T1000 (cell line): Measurements from ENCODE around the gene IQGAP2.

Experiments
- DNase-seq: peaks from one replicate; lab custom pipeline; 2025; ENCODE audit warnings: mixed read lengths; lab: John Stamatoyannopoulos, UW

Gene IQGAP2

GRCh38 chr5:76446776-76447175 lies 43.7 kb downstream of the IQGAP2 start:
- DNase-seq, result no peak

DNA sequence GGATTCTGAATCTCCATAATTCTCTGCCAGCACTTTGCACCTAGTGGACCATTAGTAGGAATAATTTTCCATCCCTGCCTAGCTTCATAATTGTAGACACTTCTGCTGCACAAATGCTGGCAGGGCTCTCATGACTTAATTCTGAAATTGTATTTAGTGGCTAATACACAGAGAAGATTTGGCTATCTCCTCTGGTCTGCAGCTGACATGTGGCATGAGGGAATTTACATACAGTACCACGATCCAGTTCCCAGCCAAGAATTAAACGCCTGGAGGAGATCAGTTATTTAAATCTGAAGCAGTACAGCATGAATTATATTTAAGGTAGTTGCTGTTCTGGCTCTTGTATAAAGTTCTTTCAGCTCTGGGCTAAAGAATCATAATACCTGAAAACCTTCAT lies 46.5 kb downstream of the IQGAP2 start:
- no peak for DNase-seq

DNA sequence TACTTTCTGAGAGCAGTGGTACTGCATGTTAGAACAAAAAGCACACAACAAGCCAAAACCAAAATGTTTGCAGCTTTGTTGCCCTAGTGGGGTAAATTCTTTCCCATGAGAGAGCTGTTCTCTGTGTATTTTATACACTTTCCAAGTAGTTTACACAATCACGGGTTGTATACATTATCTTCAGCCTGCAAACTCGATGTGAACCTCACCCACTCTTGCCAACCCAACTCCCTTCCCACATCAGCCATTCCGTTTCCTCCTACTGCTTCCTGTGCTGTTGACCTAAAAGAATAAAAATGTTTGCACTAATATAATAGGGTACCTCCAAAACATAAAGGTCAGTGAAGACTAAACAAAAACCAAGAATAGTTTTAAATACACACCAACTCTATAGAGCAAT lies 47.0 kb downstream of the IQGAP2 start:
- DNase-seq, result no peak

- DNase-seq, result no peak
Observed at GRCh38 chr5:76451031-76451701, 48.1 kb downstream of the IQGAP2 start.

GRCh38 chr5:76455531-76456133 lies 52.5 kb downstream of the IQGAP2 start:
- no peak for DNase-seq

DNA sequence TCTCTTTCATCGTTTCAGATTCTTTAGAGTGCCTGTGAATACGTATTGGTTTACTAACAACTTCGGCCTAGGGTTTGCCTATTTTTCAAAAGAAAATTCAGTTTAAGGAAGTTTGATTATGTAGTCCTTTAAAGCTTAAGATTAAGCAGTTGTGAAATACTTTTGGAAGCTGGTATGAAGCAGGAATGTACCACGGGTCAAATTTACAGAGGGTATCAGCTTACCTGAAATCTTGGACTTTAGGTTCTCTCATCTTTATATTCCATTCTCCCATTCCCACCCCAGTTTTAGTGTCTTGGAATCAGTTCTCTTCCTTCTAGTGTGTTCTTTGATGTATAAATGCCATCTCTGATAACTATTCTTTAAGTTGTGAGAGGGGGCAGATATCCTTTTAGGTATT lies 53.2 kb downstream of the IQGAP2 start:
- DNase-seq, result no peak

DNA sequence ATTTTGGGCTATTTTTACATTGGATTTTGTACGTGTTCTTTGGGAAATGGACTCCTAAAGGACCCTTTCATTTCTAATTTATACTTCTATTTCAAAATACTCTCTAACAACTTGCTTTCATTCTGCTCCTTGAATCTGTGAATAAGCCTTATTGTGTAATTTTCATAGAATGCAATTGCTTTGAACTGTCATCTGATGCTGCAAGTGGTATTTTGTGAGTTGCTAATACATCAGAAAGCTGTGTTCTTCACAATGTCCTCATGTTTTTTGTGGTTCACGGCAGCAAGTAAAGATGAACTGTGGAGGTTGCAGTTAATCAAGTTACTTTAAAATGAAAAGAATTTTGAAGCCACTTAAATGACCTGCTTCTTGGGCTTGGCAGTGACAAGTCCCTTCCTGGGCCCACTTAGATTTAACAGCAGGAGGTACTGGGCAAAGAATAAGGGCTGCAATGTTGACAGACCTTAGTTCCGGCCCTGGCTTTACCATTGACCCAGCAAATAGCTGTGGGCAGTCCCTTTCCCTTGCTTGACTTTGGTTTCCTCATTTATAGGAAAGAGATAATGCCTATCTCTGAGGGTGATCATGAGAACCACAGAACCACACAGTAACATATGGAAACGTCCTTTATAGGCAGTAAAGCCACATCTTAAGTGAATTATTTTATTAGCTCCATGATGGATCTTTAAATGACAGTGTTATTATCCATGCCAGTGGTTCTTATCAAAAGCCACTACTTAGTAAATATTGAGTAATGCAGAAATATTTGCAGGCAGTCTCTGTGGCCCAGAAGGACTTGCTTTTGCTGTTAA lies 54.8 kb downstream of the IQGAP2 start:
- DNase-seq, result no peak

- DNase-seq, result no peak
Observed at GRCh38 chr5:76458486-76458830, 55.4 kb downstream of the IQGAP2 start.

- no peak for DNase-seq
Observed at GRCh38 chr5:76460104-76460503, 57.0 kb downstream of the IQGAP2 start.

- no peak for DNase-seq
Observed at GRCh38 chr5:76462097-76462667, 59.1 kb downstream of the IQGAP2 start.

- DNase-seq, result no peak
Observed at GRCh38 chr5:76467216-76467615, 64.1 kb downstream of the IQGAP2 start.

DNA sequence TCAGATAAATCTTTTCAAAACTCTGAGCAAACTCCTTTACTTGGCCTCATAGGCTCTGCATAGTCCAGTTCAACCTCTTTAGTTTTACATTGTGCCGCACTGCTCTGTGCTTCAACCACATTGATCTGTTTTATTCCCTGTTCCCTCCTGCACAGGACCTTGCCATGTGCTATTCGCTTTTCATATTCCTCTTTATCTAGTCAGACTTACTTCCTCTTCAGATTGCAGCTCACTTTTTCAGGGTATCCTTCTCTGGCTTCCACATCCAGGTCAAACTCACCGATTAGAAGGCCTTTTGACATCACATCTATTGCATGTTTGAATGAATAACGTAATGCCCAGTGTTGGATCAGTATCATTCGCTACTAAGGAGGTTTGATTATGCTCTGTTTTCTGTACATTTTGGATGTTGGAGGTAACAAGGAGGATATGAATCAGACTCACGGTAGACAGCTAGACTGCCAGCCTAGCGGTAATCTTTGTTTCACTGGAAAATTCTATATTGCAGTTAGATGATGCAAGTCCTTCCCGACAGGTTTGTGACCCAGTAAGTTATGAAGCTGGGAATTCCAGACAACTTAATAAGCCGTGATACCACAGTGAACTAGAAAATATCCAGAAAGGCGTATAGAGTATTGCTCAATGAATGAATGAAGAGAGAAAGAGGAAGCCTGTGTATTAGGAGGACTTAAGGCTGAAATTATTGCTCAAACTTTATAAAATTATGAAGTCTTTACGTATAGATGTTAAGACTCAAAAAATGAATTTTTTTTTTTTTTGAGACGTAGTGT lies 65.7 kb downstream of the IQGAP2 start:
- no peak for DNase-seq

- no peak for DNase-seq
Observed at GRCh38 chr5:76469656-76470290, 66.7 kb downstream of the IQGAP2 start.

- no peak for DNase-seq
Observed at GRCh38 chr5:76470976-76471375, 67.9 kb downstream of the IQGAP2 start.

DNA sequence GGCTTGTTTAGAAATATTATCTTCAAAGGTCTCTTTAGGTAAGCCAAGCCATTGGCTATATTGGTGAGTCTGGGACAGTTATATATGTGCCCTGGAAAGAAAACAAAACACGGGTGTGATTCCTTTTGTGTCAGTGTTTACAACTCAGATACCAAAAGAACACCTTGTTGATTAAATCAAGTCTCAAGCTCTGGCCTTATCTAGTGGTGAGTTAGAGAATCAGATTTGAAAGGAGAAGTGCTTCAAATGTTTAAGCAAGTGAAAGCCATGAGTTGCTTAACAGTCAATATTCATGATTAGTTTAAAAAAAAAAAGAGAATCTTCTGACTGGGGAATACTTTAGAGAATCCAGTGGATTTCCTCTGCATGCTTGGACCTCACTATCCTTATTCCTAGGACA lies 68.3 kb downstream of the IQGAP2 start:
- DNase-seq, result no peak

- DNase-seq, result no peak
Observed at GRCh38 chr5:76471987-76472334, 68.9 kb downstream of the IQGAP2 start.

DNA sequence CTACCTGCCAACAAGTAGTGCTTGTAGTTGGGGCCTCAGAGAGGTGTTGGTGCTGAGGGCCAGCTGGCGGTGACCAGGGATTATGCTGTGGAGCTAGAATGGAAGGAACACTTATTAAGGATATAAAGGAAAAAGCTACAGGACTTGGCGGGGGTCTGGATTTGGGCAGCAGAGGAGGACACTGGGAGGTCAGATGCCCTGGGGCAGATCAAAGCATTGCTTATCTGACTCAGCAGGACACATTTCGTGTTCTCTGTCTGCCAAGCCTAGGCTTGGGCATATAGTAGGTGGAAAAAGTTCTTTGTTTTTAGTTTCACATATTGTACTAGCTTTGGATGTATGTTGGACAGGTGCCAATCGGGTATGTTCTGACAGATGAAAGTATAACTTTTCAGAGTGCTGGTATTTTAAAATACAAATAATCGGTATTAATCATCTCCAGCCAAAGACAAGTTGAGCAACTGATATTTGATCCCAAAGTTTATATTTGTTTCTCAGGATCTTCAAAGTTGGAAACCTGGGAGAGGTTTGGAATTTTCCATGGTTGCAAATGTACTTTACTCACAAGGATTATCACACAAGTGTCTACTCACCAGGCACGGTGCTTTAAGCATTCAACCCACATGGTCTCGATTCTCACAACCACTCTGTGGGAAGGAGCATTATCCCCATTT lies 69.4 kb downstream of the IQGAP2 start:
- DNase-seq, result no peak

DNA sequence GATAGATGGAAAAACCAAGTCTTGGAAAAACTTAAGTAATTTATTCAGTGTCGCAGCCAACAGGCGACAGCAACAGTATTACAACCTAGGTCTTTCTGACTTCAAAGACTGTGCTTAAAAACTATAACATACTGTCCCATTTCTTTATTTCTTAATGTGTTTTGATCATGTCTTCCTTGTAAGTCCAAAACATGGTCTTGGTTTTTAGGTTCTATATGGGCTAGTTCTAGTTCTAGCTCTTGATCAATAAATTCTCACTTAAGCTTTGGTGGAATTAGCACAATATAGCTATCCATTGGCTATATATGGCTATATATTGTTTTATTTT lies 69.9 kb downstream of the IQGAP2 start:
- DNase-seq, result no peak

GRCh38 chr5:76473661-76474060 lies 70.6 kb downstream of the IQGAP2 start:
- DNase-seq, result no peak

DNA sequence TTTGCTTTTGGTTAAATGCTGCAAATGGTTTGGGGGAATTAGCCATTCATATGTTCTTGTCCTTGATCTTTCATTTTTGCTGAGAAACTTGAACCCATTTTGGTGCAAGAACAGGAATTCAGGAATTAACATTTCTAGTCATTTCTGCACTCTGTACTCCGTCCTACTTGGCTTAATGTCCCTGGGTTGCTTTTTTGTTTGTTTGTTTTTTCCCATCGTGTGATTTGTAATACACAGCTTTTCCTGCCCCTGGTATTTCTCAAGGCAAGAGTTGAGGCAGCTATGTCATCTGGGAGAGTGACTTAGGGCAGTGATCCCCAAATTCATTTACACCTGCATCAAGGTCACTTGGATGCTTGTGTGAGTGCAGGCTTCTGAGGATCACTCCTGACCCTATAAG lies 71.3 kb downstream of the IQGAP2 start:
- DNase-seq, result no peak

DNA sequence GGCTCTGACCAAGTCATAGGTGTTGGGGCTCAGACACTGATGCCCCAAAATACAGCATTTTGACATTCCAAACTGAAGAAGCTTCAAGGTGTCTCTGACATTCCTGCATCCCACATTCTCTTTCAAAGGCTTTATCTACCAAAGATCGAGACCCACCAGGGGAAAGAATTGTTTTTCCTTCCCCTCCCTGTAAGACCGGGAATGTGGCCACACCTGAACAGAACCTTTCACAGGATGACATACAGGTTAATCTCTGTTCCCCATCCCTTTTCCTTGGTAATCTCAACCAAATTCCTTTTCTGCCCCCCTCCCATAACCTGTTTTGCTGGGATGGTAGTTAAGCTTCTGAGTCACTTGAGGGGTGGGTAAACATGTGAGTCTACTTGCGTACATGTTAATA lies 72.3 kb downstream of the IQGAP2 start:
- no peak for DNase-seq
